Esophagus squamous epithelium (tissue), 4 donors: ENCODE data around the gene HLF.

ENCODE experiments used
- CTCF ChIP-seq, 6 experiments: fragments of 450-650 bp in 4 of 6; fragments of 200-600 bp in 2 of 6; sonication (generic) in 2 of 6; IDR thresholded peaks; one replicate each; pipeline ENCODE4 v1.5.1; 2016 to 2019; ENCODE audit warnings: antibody characterized with exemption in 6 of 6, mild to moderate bottlenecking in 4 of 6, moderate library complexity in 4 of 6
- POLR2A ChIP-seq, 4 donors: fragments of 450-650 bp; IDR thresholded peaks; one replicate each; pipeline ENCODE4 v1.6.1; 2017; ENCODE audit warnings: antibody characterized with exemption in 4 of 4, mild to moderate bottlenecking in 4 of 4, moderate library complexity in 3 of 4

GRCh38 chr17:55288356-55289105 is 23.8 kb downstream of the HLF start:
- TF ChIP-seq POLR2A (IDR thresholded peaks at IDR 0.05) (no peak), CTCF (IDR thresholded peaks at IDR 0.05) (no peak)
